ENCODE data around the gene CNNM4.

CNNM4 gene

DNA sequence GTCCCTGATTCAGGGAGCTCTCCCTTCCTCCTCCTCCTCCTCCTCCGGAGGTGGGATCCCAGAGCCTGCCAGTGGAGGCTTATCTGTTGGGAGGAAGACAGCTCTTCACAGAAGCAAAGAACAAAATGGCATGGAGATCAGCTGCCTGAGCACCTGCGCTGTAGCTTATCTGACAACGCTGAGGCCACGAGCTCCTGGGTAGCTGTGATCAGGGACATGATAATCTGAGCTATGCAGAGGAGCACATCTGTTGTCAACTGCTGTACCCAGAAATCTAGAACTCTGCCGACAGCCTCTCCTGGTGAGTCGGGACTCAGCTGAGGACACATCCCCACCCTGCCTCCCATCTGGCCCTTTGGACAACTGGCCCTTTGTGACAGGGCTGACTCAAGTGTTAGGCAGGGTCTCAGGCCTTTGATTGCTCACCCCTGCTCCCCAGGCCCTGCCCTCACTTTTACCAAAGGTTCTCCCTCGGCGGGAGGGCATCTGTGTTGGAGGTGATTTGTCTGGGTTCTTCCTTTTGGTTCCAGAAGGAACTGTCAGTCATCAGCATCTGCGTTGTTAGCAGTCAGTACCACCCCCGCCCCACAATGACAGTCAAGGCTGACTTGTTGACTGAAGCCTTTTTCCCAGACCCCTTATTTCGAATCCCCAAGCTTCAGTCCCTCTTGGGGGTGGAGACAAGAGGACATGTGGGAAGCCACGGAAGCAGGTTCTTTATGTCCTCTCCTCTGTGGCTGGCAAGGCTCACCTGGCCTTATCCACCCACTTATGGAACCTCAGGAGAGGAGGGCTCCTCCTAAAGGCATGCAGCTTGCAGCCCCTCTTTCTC lies 49.5 kb downstream of the CNNM4 start:
- Mint-ChIP-seq H3K4me1 (peaks cover 51% of the 10 kb centered on the region), H3K4me3 (no peak overlapping the region), H3K36me3 (peaks cover 40% of the 10 kb centered on the region), H3K9me3 (no peaks in the 10 kb centered on the region), H3K27ac (peak overlapping the region; percentile 44), H3K27me3 (no peaks in the 10 kb centered on the region)
- no peak for ATAC-seq

DNA sequence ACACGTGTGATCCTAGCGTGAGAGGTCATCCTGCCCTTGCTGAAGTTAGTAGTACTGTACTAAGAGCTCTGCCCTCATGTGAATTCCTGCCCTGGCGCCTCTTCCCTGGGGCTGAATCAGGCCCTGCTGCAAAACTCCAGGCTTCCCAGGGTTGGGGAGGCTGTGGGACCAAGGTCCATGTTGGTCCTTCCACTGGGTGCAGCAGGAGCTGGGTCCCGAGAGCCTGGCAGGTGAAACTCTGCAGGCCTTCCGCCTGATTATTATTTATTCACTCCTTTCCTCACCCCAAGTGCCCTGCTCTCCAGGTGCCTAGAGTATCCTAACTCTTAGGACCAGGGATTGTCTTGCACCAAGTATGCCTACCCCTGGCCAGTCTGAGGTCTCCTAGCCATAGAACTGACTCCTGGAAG lies 50.1 kb downstream of the CNNM4 start:
- no peak for ATAC-seq
- H3K36me3 Mint-ChIP-seq: peaks cover 40% of the 10 kb centered on the region
- H3K4me3 Mint-ChIP-seq: no peak overlapping the region
- H3K4me1 Mint-ChIP-seq: peaks cover 56% of the 10 kb centered on the region
- no peaks in the 10 kb centered on the region for H3K9me3 Mint-ChIP-seq
- H3K27me3 Mint-ChIP-seq: no peaks in the 10 kb centered on the region
- H3K27ac Mint-ChIP-seq: peak overlapping the region; percentile 44

DNA sequence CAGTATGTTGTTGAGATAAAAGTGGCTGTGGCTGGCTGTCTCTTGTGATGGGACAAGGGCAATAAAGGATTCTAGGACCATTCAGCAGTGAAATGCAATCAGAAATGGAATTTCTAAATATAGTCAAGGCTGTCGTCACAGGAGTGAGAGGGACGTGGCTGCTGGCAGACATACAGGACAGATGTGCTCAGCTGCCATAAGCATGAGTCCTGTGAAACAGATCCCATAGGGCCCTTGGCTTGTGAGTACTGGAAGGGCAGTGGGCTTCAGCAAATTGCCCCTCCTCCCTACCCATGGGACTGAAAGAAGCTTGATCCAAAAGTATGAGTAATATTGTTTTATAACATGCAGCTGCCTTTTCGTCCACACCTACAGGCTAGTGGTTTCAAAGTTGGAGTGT lies 51.2 kb downstream of the CNNM4 start:
- Mint-ChIP-seq H3K4me3 (no peak overlapping the region), H3K27ac (no peak overlapping the region)
- no peak for ATAC-seq

DNA sequence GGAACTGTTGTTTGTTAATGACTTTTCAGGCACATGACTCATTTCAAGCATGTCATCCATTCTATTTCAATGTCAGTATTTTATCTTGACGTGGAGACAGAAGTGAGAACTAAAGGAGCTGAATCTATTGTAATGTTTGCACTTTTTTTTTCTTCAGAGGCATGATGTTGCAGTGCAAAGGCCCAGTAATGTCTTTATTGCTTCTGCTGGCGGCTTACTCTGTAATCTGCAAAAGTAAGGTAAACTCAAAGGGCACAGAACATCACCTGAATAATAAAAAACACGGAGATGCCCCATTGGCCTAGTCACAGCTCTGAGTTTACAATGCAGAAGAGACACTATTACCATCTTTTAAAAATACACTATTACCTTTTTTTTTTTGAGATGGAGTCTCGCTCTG lies 53.0 kb downstream of the CNNM4 start:
- H3K4me1 Mint-ChIP-seq: peaks cover 56% of the 10 kb centered on the region
- peaks cover 39% of the 10 kb centered on the region for H3K36me3 Mint-ChIP-seq
- H3K4me3 Mint-ChIP-seq: no peak overlapping the region
- H3K27me3 Mint-ChIP-seq: no peaks in the 10 kb centered on the region
- no peak for ATAC-seq
- H3K9me3 Mint-ChIP-seq: no peaks in the 10 kb centered on the region
- no peak overlapping the region for H3K27ac Mint-ChIP-seq

More for the DNA sequence above, 51.2 kb downstream of the CNNM4 start:
- no peaks in the 10 kb centered on the region for H3K9me3 Mint-ChIP-seq
- H3K36me3 Mint-ChIP-seq: peaks cover 35% of the 10 kb centered on the region
- no peaks in the 10 kb centered on the region for H3K27me3 Mint-ChIP-seq
- peaks cover 47% of the 10 kb centered on the region for H3K4me1 Mint-ChIP-seq

DNA sequence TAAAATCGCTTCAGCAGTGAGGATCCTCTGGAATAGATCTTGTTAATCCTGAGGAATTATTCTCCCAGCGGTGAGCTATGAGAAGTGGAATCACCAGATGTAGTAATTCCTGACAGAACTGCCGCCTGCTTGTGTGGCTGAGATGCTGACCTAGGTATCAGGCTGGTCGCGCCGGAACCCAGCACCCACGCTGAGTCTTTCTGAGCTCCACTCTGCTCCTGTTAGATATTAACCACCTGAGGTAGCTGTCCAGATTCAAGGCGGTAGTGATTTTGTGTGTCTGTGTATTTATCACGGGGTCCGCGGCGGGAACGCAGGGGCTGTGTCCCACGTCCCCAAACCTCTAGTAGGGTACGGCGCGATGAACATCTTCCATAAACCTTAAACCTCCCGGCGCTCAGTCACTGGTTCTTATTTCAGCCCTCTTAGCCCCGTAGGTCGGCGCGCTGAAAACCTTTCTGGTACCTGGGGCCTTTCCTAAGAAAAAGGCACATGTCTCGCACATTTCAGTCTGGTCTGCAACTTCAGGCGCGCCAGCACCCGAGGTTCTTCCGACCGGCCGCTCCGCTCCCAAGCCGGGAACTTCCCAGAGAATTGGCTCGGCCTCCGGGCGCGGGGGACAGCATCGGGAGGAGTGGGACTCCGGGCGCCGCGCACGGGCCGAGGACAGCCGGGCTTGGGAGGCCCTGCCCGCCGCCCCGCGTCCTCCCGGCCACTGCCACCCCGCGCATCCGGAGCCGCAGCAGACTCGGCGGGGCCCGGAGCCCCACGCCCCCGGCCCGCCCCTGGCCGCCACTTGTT lies 54.8 kb downstream of the CNNM4 start:
- peak; percentile 2 for ATAC-seq
- peaks cover 71% of the 10 kb centered on the region for H3K4me1 Mint-ChIP-seq

DNA sequence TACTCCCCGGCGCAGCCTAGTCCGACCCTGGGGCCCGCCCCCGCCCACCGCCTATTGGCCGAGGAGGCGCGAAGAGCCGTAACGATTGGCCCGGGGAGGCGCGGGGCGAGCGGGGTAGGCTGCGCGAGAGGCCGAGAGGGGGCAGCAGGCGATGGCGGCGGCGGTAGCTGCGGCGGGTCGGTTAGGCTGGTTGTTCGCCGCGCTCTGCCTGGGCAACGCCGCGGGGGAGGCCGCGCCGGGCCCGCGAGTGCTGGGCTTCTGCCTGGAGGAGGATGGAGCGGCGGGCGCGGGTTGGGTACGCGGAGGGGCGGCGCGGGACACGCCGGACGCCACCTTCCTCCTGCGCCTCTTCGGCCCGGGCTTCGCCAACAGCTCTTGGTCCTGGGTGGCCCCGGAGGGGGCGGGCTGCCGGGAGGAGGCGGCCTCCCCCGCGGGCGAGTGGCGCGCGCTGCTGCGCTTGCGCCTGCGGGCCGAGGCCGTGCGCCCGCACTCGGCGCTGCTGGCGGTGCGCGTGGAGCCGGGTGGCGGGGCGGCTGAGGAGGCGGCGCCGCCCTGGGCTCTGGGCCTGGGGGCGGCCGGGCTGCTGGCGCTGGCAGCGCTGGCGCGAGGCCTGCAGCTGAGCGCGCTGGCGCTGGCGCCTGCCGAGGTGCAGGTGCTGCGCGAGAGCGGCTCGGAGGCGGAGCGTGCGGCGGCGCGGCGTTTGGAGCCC lies 55.6 kb downstream of the CNNM4 start, which contains the start of gene CNNM3:
CNNM3 (plus strand) TSS at position 142 of the 709 bp plus-strand sequence; CDS start at position 152, 10 bp downstream.
- Mint-ChIP-seq H3K9me3 (no peaks in the 10 kb centered on the region), H3K36me3 (peaks cover 33% of the 10 kb centered on the region), H3K27me3 (no peaks in the 10 kb centered on the region), H3K4me3 (peak within 1 kb of the TSS; percentile 87), H3K27ac (peak within 1 kb of the TSS; percentile 77), H3K4me1 (peaks cover 71% of the 10 kb centered on the region)
- peak; percentile 98 for ATAC-seq

More for the DNA sequence above, 54.8 kb downstream of the CNNM4 start:
- peak overlapping the region; percentile 77 for H3K27ac Mint-ChIP-seq
- H3K27me3 Mint-ChIP-seq: no peaks in the 10 kb centered on the region
- no peaks in the 10 kb centered on the region for H3K9me3 Mint-ChIP-seq
- H3K36me3 Mint-ChIP-seq: peaks cover 37% of the 10 kb centered on the region
- H3K4me3 Mint-ChIP-seq: peak overlapping the region; percentile 87

DNA sequence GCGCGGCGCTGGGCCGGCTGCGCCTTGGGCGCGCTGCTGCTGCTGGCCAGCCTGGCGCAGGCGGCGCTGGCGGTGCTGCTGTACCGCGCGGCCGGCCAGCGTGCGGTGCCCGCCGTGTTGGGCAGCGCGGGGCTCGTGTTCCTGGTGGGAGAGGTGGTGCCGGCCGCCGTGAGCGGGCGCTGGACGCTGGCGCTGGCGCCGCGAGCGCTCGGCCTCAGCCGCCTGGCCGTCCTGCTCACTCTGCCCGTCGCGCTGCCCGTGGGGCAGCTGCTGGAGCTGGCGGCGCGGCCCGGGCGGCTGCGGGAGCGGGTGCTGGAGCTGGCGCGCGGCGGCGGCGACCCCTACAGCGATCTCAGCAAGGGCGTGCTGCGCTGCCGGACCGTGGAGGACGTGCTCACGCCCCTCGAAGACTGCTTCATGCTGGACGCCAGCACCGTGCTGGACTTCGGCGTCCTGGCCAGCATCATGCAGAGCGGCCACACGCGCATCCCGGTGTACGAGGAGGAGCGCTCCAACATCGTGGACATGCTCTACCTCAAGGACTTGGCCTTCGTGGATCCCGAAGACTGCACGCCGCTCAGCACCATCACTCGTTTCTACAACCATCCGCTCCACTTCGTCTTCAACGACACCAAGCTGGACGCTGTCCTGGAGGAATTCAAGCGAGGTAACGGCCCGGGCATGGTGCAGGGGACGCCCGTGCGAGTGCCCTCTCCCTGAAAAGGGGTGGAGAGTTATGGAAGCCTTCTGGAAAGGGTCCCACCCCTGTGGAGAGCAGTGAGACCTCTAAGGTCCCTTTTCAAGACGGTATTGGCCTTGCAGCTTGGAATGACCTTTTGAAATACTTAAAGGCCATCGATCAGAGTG lies 56.4 kb downstream of the CNNM4 start:
- H3K27ac Mint-ChIP-seq: peak overlapping the region; percentile 26
- no peak for ATAC-seq
- H3K4me1 Mint-ChIP-seq: peaks cover 66% of the 10 kb centered on the region
- peaks cover 32% of the 10 kb centered on the region for H3K36me3 Mint-ChIP-seq
- no peaks in the 10 kb centered on the region for H3K27me3 Mint-ChIP-seq
- H3K9me3 Mint-ChIP-seq: no peaks in the 10 kb centered on the region
- peak overlapping the region; percentile 79 for H3K4me3 Mint-ChIP-seq

DNA sequence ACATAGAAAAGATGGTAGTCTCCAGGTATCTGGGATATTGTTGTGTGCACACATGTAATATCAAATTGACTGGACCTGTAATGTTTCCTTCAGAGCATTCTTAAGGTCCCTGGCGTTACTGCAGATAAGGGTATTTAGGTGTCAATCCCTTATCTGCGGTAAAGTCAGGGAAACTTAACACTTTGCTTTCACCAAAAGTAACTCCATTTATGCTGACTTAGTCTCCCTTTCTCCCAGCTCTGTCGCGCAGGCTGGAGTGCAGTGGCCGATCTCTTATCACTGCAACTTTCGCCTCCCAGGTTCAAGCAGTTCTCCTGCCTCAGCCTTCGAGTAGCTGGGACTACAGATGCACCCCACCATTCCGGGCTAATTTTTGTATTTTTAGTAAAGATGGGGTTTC lies 57.2 kb downstream of the CNNM4 start:
- no peaks in the 10 kb centered on the region for H3K27me3 Mint-ChIP-seq
- H3K36me3 Mint-ChIP-seq: peaks cover 25% of the 10 kb centered on the region
- peaks cover 60% of the 10 kb centered on the region for H3K4me1 Mint-ChIP-seq
- H3K27ac Mint-ChIP-seq: peak overlapping the region; percentile 26
- no peak for ATAC-seq
- H3K4me3 Mint-ChIP-seq: peak overlapping the region; percentile 79
- no peaks in the 10 kb centered on the region for H3K9me3 Mint-ChIP-seq

DNA sequence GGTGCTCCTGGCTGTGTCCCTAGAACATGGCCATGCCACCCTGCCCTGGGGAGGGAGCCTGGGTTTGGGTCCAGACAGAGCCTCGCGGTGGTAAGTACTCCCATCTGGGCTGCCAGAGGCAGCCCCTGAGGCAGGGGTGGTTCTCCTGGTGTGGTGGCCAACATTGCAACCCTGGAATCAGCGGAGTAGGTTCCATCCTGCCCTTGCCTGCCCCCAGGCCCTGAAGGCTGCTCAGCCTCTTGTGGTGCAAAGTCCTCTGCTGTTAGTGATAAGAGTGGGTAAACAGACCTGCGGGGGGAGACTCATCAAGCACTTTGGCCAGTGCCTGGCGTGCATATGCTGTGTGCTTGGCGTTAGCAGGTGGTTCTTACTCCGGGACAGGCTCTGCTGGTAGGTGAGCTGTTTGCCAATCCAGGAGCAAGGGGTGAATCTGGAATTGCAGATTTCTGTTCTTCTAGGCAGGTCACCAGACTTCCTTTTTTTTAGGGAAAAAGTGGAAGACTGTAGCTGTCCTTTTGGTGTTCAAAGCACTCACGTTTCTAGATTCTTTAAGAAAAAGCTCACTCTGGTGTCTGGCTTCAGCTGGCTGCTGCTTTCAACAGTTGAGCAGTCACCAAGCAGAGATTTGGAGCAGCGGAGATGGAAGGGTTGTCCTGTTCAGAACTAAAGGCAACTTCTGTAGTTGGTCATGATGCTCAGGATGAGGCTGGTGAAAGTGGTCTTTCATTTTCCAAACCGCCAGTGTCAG lies 58.6 kb downstream of the CNNM4 start:
- peak overlapping the region; percentile 41 for H3K4me3 Mint-ChIP-seq
- peaks cover 24% of the 10 kb centered on the region for H3K36me3 Mint-ChIP-seq
- H3K4me1 Mint-ChIP-seq: peaks cover 55% of the 10 kb centered on the region
- H3K27ac Mint-ChIP-seq: peak overlapping the region; percentile 21
- no peaks in the 10 kb centered on the region for H3K9me3 Mint-ChIP-seq
- no peaks in the 10 kb centered on the region for H3K27me3 Mint-ChIP-seq
- ATAC-seq: no peak

DNA sequence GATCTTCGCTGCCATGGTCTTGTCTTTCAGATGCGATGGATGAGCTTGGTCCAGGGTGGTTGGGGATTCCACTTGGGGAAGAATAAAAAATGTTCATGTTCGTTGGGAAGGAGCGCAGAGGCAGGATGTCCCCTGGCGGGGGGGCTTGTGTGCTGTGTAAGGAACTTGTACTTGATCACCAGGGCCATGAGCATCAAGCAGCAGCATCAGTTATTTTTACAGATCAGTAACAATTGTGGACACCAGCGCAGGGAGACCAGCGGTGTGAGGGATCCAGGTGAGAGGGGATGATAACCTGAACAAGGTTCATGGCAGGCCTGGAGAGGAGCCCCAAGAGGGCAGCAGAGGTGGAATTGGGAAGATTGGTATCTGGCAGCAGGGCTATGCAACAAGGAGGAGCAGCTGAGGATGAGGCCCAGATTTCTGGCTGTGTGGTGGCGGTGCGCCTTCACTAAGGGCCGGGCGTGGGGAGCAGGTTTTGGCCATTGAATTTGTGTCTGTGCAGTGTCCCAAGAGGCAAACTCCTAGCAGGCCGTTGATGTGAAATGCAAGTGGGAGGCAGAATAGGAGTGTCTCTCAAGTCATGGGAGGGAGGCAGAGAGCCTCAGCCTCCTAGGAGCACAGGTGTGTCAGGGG lies 59.3 kb downstream of the CNNM4 start:
- peak overlapping the region; percentile 8 for H3K4me3 Mint-ChIP-seq
- H3K4me1 Mint-ChIP-seq: peaks cover 52% of the 10 kb centered on the region
- H3K9me3 Mint-ChIP-seq: no peaks in the 10 kb centered on the region
- peaks cover 24% of the 10 kb centered on the region for H3K36me3 Mint-ChIP-seq
- H3K27ac Mint-ChIP-seq: peak overlapping the region; percentile 21
- no peaks in the 10 kb centered on the region for H3K27me3 Mint-ChIP-seq
- no peak for ATAC-seq

DNA sequence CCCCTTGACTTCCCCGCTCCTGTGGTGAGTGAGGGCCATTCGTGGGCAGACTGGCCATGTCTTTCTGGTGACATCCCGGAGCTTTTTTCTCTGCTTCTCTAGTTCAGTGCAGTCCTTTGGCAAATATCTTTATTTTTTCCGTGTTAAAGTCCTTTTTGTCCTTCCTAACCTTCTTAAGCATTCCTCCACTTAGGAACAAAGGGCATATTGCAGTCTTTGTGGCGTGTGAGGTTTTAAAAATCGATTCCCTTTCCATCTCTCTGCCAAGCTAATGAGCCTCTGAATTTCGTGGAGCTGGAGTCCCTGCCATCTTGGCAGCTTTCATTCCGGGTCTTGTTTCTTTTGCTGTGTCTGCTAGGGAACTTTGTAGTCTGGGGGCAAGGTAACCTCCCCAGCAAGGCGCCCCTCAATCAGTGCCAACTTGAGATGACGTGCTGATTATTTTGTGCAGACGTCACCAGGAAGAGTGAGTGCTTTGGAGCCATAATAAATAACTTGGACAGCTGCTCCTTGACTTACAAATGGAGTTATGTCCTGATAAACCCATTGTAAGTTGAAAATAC lies 60.5 kb downstream of the CNNM4 start:
- ATAC-seq: no peak
- Mint-ChIP-seq H3K27me3 (no peaks in the 10 kb centered on the region), H3K4me3 (no peak overlapping the region), H3K4me1 (peaks cover 45% of the 10 kb centered on the region), H3K36me3 (peaks cover 28% of the 10 kb centered on the region), H3K27ac (no peak overlapping the region), H3K9me3 (no peaks in the 10 kb centered on the region)

DNA sequence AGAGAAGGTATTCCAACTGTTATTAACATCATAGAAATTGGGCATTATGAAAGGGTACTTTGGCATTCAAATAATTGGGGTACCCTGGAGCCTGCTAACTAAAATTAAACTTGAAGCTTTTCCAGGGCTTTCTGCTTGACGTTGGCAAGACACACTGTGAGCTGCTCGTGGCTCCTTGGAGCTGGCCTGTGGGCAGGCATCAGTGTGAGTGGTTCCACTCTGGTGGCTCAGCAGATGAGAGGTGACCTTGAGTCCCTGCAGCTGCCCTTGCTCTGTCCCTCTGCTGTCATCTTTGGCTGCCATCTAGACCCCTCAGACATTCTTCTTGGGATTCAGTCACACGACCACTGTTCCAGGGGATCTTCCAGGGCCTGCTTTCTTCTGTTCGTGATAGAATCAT lies 62.1 kb downstream of the CNNM4 start:
- Mint-ChIP-seq H3K27ac (no peak overlapping the region), H3K27me3 (no peaks in the 10 kb centered on the region), H3K36me3 (peaks cover 28% of the 10 kb centered on the region), H3K9me3 (no peaks in the 10 kb centered on the region), H3K4me1 (peaks cover 38% of the 10 kb centered on the region), H3K4me3 (no peak overlapping the region)
- ATAC-seq: no peak

DNA sequence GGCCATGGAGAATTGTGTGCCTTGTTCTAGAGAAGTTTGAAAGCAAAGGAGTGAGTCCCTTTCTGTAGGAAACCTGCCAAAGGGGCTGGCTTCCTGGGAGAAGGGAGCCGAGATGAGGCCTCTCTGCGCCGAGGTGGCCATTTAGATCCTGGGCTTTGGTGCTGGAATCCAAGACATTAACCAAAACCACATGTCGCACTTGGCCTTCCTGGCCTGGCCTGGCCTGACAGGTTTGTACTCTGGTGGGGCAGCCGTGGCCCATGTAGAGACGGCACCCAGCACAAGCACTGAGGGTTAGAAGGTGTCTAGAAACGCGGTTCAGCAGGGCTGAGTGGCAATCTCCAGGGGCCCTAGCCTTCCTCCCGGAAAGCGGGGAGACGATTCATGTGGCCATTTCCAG lies 62.5 kb downstream of the CNNM4 start:
- no peak overlapping the region for H3K27ac Mint-ChIP-seq
- no peaks in the 10 kb centered on the region for H3K9me3 Mint-ChIP-seq
- no peaks in the 10 kb centered on the region for H3K27me3 Mint-ChIP-seq

More for the DNA sequence above, 62.5 kb downstream of the CNNM4 start:
- Mint-ChIP-seq H3K4me3 (no peak overlapping the region), H3K36me3 (peaks cover 26% of the 10 kb centered on the region), H3K4me1 (peaks cover 33% of the 10 kb centered on the region)
- ATAC-seq: no peak

All from stimulated activated memory B cell treated with anti-CD40 and anti-IgM and Interleukin-4, amounts not matched to agents 10 μg/mL and 1 μg/mL and 100 μg/mL, for 72 hours (primary cell).